Fibroblast of skin of left biceps (primary cell): Measurements from ENCODE around the gene DYNLL2.
"Not testable (repeated sequence)": the region's sequence is repeated elsewhere in the genome, so short reads cannot be mapped to it uniquely, and the experiment has no call there.

Experiments
- DNase-seq, 2 experiments: peaks; one replicate each; pipeline ENCODE4 v3.0.0-alpha.2; 2013; ENCODE audit warnings: low read depth in 2 of 2

DYNLL2 gene

DNA sequence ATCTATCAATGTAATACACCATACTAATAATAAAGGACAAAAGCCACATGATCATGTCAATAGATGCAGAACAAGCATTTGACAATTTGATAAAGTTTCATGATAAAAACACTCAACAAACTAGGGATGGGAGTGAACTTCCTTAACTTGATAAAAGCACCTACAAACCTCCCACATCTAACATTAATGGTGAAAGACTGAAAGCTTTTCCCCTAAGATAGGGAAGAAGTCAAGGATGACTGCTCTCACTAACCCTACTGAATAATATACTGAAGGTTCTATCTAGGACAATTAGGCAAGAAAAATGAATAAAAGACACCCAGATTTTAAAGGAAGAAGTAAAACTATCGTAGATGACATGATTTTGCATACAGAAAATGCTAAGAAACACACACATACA is 10.4 kb upstream of the DYNLL2 start:
- DNase-seq: no peak

DNA sequence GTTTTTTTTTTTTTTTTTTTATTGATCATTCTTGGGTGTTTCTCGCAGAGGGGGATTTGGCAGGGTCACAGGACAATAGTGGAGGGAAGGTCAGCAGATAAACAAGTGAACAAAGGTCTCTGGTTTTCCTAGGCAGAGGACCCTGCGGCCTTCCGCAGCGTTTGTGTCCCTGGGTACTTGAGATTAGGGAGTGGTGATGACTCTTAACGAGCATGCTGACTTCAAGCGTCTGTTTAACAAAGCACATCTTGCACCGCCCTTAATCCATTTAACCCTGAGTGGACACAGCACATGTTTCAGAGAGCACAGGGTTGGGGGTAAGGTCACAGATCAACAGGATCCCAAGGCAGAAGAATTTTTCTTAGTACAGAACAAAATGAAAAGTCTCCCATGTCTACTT is 10.0 kb upstream of the DYNLL2 start:
- DNase-seq: not testable (repeated sequence)

DNA sequence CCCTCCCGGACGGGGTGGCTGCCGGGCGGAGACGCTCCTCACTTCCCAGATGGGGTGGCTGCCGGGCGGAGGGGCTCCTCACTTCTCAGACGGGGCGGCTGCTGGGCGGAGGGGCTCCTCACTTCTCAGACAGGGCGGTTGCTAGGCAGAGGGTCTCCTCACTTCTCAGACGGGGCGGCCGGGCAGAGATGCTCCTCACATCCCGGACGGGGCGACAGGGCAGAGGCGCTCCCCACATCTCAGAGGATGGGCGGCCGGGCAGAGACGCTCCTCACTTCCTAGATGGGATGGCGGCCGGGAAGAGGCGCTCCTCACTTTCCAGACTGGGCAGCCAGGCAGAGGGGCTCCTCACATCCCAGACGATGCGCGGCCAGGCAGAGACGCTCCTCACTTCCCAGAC is 8.8 kb upstream of the DYNLL2 start:
- DNase-seq: not testable (repeated sequence)

DNA sequence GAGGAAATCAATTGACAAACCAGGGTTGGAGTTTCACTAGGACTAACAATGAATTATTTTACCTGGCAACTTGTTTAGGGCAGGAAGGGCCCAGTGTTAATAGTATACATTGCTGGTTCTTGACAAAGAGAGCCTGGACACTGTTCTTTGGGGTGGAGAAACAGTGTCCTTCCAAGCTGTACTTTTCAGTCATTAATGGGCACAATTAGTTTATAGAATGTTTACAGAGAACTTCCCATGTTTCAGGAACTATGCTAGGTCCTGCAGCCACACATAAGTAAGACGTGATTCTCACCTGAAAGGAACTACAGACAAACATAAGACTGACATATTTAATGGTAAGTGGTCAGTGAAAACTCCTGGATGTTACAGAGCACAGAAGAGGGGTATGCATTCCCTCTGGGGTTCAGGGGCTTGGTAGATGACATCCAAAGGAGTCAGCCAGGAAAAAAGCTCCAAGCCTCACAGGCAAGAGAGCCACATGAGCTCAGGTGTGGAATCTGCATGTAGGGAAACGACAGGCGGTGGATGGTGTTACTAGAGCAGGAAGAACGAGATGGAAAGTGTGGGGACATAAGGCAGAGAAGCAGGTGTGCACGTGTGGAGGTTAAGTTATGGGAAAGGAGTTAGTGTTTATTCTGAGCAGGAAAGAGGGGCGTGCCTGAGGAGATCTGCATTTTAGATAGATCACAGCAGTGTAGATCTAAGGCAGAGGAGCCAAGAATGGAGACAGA is 3.8 kb upstream of the DYNLL2 start:
- DNase-seq: no peak

DNA sequence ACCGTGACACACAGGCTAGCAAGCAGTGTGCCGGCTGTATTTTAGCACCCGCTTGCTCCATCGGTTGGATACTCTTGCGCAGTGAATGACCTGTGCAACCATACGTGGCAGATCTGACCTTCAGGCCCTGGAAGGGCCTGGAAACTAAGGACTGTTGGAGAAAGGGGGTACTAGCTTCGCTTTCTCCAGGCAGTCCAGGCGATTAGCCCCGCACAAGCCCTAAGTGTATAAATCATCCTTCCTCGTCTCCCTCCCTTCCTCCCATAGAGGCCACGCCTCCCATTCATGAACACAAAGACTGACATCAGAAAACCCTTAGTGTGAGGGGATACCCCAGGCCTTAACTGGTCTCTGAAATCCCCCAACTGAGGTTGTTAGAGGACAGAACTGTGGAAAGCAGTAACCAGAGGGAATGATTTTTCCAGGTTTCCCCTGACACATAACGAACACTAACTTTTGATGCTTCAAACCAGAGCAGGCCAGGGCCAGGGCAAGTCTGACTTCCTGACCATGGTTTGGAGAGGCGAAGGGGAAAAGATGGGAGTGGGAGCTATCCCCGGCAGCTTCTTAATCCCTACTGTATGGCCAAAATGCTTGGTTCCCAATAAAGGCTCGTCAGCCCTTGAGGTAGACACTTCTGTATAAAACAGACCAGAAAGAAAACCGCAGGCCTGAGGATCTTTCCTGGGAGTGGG is 1.4 kb upstream of the DYNLL2 start:
- DNase-seq: no peak

DNA sequence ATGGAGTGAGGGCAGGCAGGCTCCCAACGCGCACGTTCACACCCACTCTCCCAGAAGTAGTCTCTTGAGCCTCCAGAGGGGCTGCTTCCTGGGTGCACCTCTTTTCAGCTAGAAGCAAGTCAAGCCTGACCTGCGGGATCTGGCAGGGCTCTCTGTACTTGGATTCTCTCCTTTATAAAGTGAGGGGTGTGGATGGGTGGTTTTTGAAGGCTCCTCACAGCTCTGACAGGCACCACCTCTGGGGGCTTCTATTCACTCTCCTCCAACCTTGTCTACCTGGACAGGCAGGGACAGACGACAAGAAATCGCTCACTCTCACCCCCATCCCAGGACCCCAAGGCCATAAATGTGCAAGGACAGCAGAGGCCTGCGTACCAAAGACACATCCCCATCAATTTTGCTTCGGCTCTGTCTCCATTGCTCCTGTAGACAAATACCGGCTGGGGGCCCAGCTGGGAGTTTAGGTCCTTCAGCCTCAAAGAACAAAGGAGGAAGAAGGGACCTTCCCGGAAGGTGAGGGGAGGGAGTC is 814 bp upstream of the DYNLL2 start:
- no peak for DNase-seq

DNA sequence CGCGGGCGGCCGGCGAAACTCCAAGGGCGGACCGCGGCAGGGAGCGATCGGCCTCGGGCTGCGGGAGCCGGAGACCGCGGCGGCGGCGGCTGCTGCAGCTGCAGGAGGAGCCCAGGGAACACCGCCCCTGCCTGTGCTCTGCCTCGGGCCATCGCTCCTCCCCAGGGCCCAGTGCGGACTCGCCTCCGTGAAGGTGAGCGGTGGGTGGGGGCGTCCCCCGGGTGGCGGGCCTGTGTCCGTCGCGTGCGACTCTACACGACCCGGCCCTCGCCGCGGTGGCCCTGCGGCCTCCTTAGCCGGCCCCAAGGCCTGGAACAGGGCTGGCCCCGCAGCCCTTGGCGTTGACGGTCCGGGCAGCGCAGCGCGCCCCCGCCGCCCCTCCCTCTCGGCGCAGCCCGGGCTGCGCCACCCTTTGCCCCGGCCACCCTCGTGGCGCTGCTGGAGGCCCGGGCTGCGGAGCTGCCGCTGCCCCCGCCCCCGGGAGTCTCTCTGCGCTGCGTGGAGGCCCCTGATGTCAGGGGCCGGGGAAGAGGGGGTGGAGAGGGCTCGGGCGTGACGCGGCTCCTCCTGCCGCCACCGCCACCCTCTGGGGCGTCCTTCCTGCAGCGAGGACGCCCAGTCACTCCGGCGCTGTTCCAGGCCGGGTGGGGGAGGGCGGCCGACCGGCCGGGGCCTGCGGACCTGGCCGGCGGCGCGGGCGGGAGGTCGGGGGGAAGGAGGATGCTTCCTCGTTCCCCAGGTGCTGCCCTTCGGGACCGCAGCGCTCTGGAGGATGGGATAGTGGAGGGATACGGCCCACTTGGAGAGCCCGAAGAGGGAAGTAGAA is 485 bp downstream of the DYNLL2 start:
- DNase-seq: no peak

DNA sequence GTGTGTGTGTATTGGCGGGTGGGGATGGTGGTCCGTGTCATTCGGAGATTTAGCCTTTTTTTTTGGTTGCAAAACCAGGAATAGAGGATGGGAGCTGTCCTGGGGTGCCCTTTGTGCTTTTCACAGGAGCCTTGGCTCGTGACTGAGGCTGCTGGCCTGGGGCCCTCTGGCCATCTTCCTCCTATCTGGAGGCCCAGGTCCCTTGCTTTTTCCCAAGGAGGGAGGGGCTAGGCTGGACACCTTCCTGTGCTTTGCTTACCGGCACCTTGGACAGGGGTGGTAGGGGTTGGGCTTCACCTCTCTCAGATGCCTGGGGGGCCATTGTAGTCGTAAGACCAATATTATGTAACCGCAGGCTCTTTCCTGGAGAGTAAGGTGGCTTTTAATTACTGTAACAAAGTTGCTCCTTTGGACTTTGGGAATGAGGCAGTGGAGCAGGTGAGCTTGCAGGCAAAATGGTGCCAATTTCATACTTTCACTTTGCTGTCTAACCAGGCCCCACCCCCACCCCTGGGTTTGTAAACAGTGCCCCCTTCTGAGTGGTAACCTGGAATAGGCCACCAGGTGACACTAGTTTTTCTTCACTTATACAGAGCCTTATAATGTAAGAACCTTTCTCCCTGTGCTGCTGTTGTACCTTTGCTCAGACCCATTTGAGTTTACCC is 1.2 kb downstream of the DYNLL2 start:
- DNase-seq: no peak

DNA sequence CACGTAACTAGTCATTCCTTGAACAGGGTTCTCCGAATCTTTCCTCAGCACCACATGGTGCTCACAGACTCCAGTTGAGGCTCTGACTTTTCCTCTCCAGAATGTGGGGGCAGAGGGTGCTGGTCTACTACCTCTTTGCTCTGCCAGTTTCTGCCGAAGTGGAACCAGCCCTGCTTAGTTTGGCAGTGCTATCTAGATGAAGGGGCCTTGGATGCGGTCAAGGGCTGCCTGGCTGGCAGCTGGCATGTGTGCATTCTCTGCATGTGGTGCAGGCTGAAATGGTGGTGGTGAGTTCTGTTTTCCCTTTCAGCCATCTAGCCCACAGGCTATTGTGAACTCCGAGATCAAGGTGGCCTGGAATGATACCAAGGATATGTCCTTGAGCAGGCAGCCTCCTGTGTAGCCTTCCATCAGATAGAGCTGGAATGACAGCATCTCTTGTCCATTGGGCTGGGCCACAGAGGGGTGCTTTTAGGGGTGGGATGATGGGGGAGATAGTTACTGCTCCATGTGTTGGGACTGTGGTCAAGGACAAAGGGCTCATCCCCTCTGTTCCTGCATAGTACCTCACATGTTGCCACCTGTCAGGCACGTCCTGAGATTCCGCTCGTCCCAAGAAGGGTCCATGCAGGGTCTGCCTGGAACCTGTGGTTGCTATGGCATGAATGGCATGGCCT is 2.0 kb downstream of the DYNLL2 start:
- no peak for DNase-seq

DNA sequence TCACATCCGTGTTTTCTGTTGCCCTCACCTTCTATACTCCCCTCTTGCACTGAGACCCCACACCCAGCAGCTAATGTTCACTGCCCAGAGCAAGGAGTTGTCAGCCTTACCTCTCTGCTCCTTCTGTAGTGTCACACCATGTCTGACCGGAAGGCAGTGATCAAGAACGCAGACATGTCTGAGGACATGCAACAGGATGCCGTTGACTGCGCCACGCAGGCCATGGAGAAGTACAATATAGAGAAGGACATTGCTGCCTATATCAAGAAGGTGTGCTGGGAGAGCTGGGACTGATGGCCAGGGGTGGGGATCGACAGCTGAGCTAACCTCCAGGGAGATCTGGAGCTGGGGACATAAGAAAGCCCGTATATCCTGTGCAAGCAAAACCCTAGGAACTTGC is 3.7 kb downstream of the DYNLL2 start:
- no peak for DNase-seq

DNA sequence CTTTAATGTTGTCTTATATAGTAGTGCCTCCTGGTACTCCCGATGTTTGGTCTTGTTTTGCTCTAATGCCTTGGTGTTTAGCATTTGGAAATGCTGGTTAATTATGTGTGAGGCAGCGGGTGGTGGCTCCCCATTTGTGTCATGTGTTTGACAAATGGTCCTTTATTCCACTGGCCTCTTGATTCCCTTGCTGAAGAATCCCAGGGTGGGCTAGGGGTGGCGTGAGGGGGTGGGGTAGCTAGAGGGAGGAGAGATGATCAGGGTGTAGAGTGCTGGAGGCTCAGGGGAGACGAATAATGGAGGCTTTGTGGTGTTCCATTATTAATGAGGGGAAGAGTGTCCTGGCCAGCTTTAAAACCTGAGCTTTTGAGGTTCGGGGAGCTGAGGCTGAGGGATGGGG is 5.4 kb downstream of the DYNLL2 start:
- no peak for DNase-seq

DNA sequence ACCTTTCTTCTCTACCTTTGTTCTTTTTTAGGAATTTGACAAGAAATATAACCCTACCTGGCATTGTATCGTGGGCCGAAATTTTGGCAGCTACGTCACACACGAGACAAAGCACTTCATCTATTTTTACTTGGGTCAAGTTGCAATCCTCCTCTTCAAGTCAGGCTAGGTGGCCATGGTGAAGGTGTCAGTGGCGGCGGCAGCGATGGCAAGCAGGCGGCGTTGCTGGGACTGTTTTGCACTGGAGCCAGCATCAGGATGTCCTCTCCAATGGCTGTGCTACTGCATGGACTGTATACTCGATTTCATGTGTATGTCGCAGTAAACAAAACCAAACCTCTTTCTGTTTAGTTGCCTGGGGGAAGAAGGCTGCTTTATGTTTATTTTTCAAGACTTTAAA is 5.9 kb downstream of the DYNLL2 start:
- no peak for DNase-seq

DNA sequence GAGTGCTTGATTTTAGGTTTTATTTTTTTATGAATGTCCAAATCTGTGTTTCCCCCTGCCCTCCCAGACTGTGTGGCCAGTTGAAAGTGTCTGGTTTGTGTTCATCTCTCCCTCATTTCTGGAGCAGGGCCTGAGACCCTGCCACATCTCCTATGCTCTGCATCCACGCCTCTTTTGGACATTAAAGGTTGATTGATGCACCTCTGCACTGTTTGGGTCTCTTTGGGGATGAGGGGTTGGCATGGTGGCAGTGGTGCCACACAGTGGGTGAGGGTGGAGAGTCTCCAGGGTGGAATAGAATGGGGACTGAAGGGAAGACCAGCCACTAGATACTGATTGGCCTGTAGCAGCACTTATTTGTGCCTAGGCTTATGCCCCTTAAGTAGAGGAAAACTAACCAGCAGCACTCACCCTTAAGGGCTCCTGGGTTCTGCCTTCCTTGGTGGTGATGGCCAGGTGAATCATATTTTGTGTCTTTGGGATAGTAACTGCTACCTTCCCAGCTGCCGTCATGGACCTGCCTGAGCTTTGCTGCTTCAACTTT is 7.9 kb downstream of the DYNLL2 start:
- DNase-seq: no peak

DNA sequence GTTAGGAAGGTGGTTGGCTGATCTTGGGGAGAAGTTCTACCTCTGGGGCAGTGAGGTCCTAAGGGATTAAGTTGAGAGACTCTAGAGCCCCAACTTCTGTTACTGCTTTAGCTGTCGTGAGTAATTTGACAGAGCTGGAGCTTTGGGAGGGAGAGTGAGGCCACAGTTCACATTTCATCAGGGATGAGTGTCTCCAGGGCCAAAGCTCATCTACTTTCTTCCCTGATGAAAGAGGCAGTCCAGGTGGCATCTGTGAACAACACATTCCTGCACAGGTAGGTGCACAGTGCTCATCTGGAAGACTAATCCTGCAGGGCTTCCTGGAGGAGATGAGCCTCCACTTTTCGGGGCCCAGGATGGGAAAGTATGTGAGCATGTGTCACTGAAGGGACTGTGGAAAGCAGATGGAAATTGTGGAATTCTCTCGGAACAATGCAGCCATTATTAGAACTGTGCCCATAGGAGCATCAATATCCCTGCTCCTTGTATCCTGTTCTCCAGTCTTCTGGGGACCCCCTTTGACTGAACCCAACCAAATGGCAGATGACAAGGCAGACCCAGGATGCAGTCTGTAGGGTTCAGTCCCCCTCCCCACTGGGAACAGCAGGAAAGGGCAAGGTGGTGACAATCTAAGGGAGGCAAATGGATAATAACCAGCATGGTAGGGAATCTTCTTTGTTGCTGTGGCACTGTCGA is 9.0 kb downstream of the DYNLL2 start:
- no peak for DNase-seq

DNA sequence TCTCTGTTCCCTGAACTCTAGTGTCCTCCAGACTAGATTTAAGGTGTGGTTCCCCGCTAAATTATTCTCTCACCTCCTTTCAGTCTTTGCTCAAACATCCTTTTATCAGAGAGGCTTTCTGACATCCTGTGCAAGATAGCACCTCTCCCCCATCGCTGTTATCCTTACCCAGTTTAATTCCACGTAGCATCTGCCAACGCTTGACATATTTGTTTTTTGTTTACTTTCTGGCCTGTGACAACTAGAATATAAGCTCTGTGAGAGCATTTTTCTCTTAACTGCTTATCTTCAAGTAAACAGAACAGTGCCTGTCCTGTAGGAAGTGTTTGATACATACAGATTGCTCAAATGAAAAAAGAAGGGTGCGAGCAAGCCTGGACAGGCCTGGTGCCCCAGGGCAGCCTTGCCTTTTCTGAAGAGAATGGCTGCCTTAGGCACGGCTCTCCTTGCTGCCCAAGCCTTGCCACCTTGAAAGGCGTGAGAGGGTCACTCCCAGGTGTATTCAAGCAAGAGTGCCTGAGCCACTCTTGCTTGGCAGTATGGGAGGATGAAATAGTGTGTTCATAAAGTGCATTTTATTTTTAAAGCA is 9.7 kb downstream of the DYNLL2 start:
- no peak for DNase-seq

DNA sequence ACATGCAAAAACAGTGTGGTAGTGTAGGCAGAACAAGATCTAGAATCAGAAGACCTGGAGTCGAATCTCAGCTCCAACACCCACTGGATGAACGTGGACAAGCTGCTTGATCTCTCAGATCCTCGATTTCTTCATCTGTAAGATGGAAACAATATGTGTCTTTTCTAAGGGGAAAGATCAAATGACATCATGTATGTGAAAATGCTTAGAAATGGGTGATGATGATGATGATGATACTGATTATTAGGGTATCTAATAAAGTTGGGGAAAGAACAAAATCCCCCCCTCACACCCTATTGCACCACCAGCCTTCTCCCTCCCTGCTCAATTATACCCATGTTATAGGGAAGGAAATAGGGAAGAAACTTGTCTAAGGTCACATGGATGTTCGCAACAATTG is 10.9 kb downstream of the DYNLL2 start:
- DNase-seq: no peak

DNA sequence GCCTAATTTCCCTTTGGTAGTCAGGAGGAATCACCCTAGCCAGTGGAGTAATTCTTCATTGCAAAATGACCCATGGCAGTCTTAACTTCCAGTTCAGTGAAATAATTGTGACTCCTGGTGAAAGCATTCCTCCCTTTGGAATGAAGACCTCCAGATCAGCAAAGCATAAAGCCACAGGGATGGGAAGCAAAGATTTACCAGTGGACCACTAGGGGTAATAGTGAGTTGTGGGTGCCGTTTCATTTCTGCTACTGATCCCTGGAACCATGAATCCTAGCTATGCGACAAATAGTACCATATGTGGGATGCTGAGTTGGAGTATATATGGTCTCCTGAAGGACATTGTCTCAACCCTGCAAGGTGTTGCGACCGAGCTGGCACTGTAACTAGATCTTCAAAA is 13.7 kb downstream of the DYNLL2 start:
- no peak for DNase-seq

DNA sequence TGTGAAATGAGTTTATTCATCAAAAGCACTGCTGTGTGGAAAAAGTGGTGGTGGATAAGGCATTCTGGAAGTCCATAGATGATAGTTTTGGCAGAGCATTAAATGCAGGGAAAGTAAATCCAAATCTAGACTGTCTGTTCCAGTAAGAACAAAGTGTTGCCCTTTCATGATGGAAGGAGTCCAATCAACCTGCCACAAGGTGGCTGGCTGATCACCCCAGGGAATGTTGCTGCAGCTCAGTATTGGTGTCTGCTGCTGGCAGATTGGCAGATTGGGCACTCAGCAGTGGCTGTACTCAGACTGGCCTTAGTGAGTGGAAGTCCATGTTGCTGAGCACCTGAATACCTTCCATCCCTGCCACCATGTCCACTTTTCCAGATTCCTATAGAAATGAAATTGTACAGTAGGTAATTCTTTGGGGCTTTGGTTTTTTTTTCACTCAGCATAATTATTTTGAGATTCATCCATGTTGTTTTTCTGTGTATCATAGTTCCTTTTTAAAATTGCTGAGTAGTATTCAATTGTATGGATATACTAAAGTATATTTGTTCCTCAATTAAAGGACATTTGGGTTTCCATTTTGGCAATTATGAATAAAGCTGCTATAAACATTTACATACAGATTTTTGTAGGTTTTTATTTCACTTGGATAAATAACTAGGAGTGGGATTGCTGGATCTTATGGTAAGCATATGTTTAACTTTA is 14.3 kb downstream of the DYNLL2 start:
- DNase-seq: no peak

DNA sequence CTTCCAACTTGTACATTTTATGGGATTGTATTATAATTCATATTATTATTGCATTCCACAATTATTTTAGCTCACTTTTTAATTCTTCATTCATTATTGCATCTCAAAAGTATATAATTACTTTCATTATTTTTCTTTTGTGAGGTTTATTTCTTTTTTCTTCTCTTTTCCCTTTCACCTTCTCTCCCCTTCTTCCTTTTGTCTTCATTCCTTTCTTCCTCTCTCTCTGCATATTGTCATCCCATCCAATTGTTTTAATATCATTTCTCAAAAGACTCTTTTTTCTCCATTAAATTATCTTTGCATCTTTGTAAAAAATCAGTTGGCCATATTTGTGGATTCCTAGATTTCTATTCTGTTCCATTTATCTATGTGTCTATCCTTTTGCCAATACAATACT is 17.3 kb downstream of the DYNLL2 start:
- DNase-seq: no peak
